Body of pancreas (tissue), 4 donors: Measurements from ENCODE around the gene MRPL45.

Experiments used
- POLR2A ChIP-seq, 3 donors: fragments of 450-650 bp; IDR thresholded peaks; one replicate each; pipeline ENCODE4 v1.6.1; 2016; ENCODE audit warnings: antibody characterized with exemption in 3 of 3, mild to moderate bottlenecking in 2 of 3
- TF ChIP-seq, protein P1 (sequence below), 7 experiments: fragments of 450-650 bp in 4 of 7; fragments of 200-600 bp in 3 of 7; sonication (generic) in 3 of 7; IDR thresholded peaks; one replicate each; pipeline ENCODE4 v1.5.1; 2016 to 2019; ENCODE audit warnings: antibody characterized with exemption in 7 of 7

GRCh38 chr17:38339891-38340290 lies 42.9 kb downstream of the MRPL45 start:
- TF ChIP-seq, protein P1, sequence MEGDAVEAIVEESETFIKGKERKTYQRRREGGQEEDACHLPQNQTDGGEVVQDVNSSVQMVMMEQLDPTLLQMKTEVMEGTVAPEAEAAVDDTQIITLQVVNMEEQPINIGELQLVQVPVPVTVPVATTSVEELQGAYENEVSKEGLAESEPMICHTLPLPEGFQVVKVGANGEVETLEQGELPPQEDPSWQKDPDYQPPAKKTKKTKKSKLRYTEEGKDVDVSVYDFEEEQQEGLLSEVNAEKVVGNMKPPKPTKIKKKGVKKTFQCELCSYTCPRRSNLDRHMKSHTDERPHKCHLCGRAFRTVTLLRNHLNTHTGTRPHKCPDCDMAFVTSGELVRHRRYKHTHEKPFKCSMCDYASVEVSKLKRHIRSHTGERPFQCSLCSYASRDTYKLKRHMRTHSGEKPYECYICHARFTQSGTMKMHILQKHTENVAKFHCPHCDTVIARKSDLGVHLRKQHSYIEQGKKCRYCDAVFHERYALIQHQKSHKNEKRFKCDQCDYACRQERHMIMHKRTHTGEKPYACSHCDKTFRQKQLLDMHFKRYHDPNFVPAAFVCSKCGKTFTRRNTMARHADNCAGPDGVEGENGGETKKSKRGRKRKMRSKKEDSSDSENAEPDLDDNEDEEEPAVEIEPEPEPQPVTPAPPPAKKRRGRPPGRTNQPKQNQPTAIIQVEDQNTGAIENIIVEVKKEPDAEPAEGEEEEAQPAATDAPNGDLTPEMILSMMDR (IDR thresholded peaks at IDR 0.05), result no peak
- no peak for TF ChIP-seq POLR2A (IDR thresholded peaks at IDR 0.05)
